ENCODE measurements around the gene PAOX.

- TF ChIP-seq EZH2phosphoT487 (IDR thresholded peaks at IDR 0.05) (no peak), CTCF (IDR thresholded peaks at IDR 0.05) (no peak)
Measured at GRCh38 chr10:133419211-133419950, 40.3 kb downstream of the PAOX start.
